ENCODE data around the gene BDKRB1. TPM values are rescaled to one million over a fixed set of nuclear protein-coding genes. Genes with fewer than 3 reads are reported as not detected.
"Not testable (repeated sequence)": the region's sequence is repeated elsewhere in the genome, so short reads cannot be mapped to it uniquely, and the experiment has no call there.

The BDKRB1 gene
- total RNA-seq, 1 donor from 2014 or later = not detected

DNA sequence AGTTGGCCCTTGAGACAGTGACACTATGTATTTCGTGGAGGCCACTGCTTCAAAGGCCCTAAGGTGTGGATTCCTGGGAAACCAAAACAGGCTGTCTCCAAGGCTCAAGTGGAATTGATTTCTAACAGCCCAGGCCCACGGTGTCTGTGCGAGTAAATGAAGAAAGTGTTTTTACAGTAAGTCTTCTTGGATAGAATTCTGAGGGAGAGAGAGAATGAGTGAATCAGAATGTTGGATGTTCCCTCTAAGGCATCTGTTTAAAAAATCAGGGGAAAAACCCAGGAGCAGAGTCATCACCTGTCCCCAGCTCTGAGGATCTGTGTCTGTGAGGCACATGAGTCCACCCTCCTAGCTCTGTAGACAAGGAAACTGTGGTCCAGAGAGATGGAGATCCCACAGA is 22.3 kb upstream of the BDKRB1 start:
- no peak for DNase-seq (ENCODE audit: low read depth in 2 of 2)

DNA sequence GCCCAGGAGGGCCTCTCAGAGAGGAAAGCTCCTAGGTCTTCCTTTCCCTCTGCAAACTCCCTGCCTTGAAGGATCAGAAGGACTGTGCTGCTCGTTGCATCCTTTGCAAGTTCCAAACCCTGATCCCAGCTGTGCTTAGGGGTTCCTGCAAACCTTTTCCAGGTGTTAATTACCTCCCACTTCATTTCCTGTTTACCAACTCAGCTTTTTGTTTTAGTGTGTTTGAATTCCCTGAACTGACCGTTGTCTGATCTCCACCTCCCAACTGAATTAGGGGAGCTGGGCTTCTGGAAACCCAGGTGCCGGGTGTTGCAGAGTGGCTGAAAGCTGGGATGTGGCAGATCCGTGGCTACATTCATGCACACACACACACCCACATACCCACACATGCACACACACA is 20.6 kb upstream of the BDKRB1 start:
- DNase-seq (ENCODE audit: low read depth in 2 of 2) = no peak

DNA sequence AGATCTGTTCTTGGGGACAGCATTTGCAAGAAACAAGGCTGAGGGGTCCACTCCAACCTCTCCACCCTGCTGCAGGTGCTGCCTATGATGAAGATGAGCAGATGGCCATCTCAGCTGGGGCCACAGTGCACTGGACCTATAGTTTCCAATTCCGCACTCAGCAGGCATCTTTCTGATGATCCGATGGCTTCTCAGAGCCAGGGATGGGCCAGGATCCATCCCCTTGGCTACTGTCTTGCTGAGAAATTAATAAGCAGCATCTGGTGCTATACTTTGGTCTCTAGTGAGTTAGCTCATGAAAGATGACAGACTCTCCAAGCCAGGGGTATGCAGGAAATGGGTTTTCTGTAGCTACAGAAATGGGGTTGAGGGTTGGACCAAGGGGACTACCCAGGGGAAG is 18.4 kb upstream of the BDKRB1 start:
- no peak for DNase-seq (ENCODE audit: low read depth in 2 of 2)

DNA sequence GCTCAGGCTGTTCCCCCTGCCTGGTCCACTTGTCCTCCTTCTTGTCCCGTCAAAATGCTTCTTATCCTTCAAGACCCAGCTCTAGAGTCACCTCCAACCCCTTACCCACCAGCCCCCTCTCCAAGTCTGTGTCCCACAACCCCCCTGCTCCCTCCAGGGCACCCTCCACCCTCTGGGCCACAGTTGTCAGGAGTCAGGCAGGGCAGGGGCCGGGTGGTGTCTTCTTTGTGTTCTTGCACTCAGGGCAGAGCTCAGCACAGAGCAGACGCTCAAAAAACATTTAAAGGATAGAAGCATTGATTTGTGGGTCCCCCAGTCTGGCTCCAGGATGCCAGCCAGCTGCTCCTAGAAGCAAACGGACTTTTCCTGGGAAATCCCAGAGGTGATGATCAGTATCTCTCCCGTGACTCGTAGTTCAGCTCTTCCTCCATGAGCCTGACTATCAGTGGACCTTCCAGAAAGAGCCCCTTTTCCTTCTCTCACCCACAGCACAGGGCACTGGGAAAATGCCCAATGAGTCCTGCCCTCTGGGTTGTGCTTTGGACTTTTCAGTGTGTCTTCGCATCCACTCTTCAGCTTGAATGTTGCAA is 17.2 kb upstream of the BDKRB1 start:
- no peak for DNase-seq (ENCODE audit: low read depth in 2 of 2)

DNA sequence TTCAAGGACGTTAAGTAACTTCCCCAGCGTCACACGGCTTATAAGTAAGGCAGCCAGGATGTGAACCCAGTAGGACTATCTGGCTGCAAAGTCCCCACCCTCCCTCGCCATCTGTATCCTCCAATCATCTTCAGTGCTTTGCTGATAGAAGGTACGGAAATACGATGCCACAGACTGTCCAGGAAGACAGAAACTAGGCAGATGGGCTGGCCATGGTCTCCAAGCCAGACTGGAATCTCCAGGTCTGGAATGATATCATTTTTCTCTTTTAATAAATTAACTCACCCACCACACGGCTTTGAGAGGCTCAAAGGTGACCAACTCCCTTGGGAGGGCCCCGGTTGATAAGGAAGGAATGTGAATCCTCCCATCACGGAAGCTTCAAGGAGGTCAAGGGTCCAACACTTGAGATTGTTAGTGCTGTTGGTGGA is 16.3 kb upstream of the BDKRB1 start:
- no peak for DNase-seq (ENCODE audit: low read depth in 2 of 2)

DNA sequence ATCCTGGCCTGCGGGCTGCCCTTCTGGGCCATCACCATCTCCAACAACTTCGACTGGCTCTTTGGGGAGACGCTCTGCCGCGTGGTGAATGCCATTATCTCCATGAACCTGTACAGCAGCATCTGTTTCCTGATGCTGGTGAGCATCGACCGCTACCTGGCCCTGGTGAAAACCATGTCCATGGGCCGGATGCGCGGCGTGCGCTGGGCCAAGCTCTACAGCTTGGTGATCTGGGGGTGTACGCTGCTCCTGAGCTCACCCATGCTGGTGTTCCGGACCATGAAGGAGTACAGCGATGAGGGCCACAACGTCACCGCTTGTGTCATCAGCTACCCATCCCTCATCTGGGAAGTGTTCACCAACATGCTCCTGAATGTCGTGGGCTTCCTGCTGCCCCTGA is 15.4 kb upstream of the BDKRB1 start:
- no peak for DNase-seq (ENCODE audit: low read depth in 2 of 2)

DNA sequence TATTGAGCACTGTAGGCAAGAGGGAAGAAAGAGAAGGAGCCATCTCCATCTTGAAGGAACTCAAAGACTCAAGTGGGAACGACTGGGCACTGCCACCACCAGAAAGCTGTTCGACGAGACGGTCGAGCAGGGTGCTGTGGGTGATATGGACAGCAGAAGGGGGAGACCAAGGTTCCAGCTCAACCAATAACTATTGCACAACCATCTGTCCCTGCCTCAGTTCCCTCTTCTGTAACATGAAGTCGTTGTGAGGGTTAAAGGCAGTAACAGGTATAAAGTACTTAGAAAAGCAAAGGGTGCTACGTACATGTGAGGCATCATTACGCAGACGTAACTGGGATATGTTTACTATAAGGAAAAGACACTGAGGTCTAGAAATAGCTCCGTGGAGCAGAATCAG is 13.9 kb upstream of the BDKRB1 start:
- no peak for DNase-seq (ENCODE audit: low read depth in 2 of 2)

DNA sequence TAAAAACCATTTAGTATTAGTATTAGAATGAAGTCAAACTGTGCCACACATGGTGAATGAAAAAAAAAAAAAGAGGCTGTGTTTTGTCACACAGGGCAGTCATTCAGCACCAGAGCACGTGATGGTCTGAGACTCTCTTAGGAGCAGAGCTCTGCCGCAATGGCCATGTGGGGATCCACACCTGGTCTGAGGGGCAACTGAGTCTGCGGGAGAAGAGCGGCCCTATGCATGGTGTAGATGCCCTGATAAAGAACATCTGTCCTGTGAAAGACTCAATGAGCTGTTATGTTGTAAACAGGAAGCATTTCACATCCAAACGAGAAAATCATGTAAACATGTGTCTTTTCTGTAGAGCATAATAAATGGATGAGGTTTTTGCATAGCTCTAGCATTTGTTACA is 12.2 kb upstream of the BDKRB1 start:
- DNase-seq (ENCODE audit: low read depth in 2 of 2) = no peak

DNA sequence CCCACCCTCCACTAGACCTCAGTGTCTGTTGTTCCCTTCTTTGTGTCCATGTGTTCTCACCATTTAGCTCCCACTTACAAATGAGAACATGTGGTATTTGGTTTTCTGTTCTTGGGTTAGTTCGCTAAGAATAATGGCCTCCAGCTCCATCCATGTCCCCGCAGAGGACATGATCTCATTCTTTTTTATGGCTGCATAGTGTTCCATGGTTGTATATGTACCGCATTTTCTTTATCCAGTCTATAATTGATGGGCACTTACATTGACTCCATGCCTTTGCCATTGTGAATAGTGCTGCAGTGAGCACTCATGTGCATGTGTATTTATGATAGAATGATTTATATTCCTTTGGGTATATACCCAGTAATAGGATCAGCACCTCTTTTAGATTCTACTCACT is 10.9 kb upstream of the BDKRB1 start:
- not testable (repeated sequence) for DNase-seq (ENCODE audit: low read depth in 2 of 2)

DNA sequence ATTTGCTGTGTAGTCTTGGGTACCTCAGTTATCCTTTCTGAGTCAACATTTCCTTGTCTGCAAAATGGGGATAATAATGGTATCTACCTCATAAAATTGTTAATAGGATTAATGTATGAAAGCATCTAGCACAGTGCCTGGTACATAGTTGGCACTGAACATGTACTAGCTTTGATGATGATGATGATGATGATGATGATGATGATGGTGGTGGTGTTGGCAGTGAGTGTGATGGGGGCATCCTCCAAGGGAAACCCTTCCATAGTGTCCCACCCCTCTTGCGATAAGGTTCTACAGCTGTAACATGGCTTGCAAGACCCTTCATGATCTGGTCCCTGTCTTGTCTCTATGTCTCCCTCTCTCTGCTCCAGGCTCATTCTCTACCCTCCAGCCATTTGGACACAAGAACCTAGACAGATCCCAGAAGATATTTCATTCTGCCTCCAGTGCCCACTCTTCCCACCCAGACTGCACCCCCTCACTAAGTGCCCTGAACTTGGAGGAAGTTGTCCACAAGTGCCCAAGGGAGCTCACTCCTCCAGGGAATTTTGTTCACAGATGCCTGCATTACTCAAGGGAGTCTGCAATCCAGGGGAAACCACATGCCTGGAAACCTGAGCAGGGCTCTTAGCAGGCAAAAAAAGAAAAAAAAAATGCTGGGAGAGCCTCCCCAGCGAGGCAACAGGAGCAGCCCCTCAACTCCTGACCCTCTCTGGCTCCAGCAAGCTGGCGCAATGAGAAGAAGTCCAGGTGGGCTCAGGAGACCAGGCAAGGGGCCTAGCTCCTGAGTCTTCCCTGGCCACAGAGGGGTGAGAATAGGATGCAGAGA is 10.1 kb upstream of the BDKRB1 start:
- no peak for DNase-seq (ENCODE audit: low read depth in 2 of 2)

DNA sequence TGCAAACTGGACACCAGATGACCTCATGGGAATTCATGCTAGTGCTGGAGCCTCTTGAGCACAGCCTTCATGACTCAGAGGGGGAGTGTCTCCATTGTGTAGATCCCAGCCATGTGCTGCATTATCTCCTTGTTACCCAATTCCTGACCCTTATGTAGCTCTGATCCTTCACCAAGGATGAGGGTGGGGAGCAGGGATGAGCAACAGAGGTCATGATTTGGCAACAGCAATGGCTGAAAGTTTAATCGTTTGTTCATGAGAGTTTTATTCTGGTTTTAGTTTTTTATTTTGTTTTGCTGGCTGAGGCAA is 9.5 kb upstream of the BDKRB1 start:
- DNase-seq (ENCODE audit: low read depth in 2 of 2) = peak in 1 of 2 donors; percentile 47

DNA sequence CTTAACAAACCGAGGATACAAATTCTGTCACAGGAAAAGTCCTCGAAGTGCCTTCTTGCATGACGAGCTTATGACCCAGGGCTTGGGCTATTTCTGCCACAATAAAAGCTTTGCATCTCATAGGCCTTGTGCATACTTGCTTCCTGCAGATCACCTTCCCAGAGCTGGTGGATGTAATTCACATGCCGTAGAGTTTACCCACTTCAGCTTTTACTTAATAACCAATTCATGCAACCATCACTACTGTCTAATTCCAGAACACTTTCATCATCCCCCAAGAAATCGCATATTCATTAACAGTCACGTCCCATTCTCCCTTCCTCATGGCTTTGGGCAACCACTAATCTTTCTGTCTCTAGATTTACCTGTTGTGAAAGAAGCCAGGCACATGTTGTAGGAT is 9.0 kb upstream of the BDKRB1 start:
- DNase-seq (ENCODE audit: low read depth in 2 of 2) = no peak

DNA sequence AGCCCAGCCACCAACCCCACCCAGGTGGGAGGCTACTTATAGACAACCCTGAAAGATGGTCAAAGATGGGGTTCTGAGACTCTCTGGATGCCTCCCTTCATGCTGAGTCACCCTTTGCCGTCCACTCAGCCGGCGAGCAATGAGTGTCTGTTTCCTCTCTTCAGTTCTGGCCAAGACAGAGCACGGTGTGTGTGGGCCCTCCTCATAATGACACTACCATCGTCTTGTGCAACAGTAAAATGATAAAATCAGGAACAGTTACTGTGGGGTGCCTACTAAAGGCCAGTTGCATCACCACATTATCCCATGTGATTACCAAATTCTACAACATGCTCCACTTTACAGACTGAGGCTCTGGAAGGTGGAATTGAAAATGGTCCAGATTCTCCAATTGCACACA is 7.0 kb upstream of the BDKRB1 start:
- peak in 1 of 2 donors; percentile 24 for DNase-seq (ENCODE audit: low read depth in 2 of 2)

DNA sequence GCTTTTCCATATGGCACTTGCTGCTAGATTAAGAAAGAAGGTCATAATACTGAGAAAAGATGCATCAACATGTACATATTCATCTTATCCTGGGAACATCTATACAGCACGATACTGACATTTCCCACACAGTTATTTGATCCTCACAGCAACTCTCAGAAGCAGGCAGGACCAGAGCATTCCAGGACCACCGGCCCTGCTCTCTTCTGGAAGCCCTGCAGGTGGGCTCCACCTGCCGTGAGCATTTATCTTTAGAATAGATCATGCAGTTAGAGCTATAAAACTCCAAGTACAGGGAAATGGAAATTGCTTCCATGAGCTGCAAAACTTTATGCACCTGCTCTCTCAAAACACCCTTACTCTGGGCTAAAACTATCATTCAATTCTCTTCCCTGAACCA is 5.5 kb upstream of the BDKRB1 start:
- no peak for DNase-seq (ENCODE audit: low read depth in 2 of 2)

DNA sequence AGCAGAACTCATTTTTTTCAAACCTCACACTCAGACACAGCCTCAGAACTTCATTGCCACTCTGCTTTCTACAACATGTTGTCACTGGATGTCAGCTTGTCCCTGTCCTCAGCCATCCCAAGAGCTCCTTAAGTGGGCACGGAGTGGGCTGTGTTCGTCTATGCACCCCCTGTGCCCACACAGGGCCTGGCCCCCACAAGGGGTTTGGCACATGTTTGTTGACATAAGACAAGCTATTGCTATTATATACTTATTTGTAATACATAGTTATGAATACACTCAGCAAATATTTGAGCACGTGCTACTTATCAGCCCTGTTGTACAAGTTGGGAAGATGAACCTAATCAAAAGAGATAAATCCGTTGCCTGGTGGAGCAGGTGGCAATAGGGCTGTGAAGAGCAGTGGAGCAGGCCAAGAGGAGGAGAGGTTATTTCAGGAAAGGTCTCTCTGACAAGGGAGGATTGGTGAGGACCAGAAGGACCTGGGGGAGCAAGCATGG is 4.3 kb upstream of the BDKRB1 start:
- DNase-seq (ENCODE audit: low read depth in 2 of 2) = no peak

DNA sequence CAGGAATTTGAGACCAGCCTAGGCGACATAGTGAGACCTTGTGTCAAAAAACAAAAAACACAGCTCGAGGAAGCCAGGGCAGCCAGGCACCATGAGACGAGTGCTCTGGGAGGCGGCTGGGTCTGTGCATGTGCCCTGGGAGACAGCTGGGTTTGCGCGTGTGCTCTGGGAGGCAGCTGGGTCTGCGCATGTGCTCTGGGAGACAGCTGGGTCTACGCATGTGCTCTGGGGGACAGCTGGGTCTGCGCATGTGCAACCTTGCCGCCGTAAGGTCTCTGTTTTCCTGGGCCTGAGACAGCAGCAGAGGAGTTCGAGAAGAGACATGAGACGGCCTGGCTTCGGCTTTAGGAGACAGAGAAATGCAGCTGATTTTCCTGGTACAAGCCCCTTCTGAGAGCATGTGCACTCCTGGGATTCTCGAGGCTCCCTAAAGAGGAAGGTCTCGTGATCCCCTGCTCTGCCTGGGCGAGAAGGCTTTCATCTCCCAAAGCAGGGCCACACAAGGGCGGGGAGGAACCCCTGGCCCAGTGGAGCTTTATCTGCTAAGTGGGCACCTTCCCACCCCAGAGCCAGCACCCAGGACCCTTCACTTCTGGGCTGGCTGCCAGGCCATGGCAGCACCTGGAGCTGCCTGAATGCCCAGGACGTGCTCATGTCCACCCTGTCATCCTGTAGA is 3.5 kb upstream of the BDKRB1 start:
- DNase-seq (ENCODE audit: low read depth in 2 of 2) = no peak

DNA sequence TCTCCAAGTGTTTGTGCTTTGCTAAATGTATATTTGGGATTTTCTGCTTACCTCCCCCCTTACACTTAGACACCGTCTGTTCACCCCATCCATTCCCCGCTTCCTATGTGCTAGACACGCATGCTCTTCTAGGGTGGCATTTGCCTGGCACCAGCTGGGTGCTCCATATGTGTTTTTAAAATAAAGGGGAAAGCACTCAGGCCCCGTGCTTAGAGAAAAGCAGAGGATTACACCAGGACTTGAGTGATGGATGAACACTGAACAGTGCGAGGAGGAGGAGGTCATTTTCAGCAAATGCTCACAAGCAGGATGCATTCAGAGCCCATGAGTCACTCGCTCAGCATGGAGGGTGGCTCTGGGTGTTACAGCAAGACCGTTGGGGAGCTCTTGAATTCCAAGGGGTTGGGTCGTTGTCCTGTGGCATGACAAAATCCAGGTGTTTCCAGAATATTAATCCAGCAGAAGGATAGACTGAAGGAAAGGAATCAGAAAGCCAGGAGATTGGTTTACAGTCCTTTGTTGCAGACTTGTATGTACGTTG is 2.9 kb upstream of the BDKRB1 start:
- no peak for DNase-seq (ENCODE audit: low read depth in 2 of 2)

DNA sequence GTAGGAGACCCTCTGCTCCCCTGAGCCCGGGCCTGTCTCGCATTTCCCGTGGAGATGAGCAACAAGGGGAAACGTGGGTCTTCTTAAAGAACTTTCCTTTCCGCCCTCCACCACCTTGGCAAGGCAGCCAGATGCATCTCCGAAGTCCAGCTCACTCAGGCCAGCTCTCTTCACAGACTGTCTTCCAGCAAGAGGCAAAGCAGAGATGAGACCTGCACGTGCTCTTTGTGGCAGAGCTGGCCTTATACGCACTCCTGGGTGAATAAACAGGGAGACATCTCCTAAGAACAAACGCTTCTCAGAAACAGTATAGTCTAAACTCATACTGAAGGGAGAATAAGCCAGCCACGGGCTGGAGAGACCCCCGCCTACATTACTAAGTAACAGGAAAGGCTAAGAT is 1.3 kb upstream of the BDKRB1 start:
- no peak for DNase-seq (ENCODE audit: low read depth in 2 of 2)

DNA sequence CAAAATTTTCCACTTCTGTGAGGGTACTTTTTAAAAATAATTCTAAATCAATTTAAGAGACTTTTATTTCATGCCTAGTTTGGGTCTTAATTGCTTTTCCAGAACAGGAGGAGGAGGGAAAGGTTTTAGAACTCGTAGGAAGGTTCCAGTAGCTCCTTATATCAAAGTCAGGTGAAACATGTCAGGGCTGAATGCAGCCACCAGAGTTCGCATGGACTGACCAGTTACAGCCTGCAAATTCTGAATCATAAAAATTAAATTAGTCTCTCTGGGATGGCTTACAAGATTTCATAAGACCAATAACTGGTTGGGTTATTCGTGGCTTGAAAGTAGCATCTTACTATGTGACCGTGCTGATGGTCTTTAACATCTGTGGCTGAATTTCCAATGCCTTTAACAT is 397 bp downstream of the BDKRB1 start:
- peak in 1 of 2 donors; percentile 30 for DNase-seq (ENCODE audit: low read depth in 2 of 2)

DNA sequence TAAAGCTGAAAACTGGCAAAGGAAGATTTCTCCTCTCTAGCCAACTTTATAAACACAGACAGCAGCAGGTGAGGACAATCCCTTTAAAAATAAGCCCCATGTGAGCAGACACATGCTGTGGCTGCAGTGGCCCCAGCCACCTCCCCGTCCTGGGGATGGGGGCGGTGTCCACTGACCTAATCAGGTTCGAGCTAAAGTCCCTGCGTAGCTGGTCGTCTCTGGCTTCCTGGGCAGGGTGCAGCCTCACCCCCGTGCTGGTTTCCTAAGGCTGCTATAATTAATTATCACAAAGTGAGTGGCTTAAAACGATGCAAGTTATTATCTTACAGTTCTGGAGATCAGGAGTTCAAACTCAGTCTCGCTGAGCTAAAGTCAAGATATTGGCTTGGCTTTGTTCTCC is 1.0 kb downstream of the BDKRB1 start:
- DNase-seq (ENCODE audit: low read depth in 2 of 2) = no peak

DNA sequence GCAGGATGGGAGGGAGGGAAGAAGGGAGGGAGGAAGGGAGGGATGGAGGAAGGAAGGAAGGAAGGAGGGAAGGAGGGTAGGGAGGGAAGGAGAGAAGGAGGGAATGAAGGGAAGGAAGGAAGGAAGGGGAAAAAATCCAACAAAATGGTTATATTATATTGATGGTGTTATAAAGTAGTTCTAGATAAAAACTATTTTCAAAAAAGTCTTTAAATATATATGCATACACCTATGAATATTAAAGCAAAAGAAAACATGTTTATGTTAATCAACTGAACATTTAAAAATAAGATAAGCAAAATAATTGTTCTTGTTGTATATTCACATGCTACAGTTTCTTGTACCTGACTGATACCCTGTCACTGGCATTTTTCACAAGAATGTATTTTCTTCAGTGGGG is 1.9 kb downstream of the BDKRB1 start:
- DNase-seq (ENCODE audit: low read depth in 2 of 2) = no peak

DNA sequence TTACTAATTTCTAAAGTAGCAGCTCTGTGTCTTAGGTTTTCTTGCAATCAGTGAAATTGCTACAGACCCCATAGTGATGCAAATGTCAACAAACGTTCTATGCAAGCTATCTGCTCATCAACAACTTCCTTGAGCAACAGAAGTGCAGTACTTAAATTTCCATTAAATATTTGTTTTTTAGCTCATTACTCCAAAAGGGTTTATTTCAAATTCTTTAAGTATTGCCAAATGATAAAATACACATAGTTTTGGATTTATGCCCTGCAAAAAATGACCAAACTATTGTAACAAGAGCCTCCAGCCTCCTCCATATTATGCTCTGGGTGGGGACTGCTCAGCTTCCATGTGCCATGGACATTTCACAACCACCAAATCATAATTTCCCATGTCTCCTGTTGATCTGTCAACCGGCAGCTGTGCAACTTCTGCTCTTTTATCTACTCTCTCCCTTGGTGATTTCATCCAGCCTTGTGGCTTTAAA is 4.4 kb downstream of the BDKRB1 start:
- DNase-seq (ENCODE audit: low read depth in 2 of 2) = no peak
